Choroid plexus epithelial cell (primary cell): ENCODE measurements around the gene STH.

Experiments
- DNase-seq: peaks from one replicate; pipeline ENCODE4 v3.0.0-alpha.2; 2010; ENCODE audit warnings: low read depth
- H3K4me3 ChIP-seq: 2 replicates; pipeline ENCODE4 v1.5.1; 2011; ENCODE audit warnings: low read depth, mild to moderate bottlenecking, control low read depth, low read length, moderate library complexity
- TF ChIP-seq, protein P1 (sequence below): conservative IDR thresholded peaks from 2 replicates; pipeline ENCODE4 v1.5.1; 2011; ENCODE audit warnings: low read depth, mild to moderate bottlenecking, control low read depth, inconsistent platforms, low read length, moderate library complexity

Gene STH

DNA sequence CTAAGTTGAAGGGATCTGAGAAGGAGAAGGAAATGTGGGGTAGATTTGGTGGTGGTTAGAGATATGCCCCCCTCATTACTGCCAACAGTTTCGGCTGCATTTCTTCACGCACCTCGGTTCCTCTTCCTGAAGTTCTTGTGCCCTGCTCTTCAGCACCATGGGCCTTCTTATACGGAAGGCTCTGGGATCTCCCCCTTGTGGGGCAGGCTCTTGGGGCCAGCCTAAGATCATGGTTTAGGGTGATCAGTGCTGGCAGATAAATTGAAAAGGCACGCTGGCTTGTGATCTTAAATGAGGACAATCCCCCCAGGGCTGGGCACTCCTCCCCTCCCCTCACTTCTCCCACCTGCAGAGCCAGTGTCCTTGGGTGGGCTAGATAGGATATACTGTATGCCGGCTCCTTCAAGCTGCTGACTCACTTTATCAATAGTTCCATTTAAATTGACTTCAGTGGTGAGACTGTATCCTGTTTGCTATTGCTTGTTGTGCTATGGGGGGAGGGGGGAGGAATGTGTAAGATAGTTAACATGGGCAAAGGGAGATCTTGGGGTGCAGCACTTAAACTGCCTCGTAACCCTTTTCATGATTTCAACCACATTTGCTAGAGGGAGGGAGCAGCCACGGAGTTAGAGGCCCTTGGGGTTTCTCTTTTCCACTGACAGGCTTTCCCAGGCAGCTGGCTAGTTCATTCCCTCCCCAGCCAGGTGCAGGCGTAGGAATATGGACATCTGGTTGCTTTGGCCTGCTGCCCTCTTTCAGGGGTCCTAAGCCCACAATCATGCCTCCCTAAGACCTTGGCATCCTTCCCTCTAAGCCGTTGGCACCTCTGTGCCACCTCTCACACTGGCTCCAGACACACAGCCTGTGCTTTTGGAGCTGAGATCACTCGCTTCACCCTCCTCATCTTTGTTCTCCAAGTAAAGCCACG is 28.3 kb downstream of the STH start:
- H3K4me3 ChIP-seq, result no peak overlapping the region
- TF ChIP-seq, protein P1, sequence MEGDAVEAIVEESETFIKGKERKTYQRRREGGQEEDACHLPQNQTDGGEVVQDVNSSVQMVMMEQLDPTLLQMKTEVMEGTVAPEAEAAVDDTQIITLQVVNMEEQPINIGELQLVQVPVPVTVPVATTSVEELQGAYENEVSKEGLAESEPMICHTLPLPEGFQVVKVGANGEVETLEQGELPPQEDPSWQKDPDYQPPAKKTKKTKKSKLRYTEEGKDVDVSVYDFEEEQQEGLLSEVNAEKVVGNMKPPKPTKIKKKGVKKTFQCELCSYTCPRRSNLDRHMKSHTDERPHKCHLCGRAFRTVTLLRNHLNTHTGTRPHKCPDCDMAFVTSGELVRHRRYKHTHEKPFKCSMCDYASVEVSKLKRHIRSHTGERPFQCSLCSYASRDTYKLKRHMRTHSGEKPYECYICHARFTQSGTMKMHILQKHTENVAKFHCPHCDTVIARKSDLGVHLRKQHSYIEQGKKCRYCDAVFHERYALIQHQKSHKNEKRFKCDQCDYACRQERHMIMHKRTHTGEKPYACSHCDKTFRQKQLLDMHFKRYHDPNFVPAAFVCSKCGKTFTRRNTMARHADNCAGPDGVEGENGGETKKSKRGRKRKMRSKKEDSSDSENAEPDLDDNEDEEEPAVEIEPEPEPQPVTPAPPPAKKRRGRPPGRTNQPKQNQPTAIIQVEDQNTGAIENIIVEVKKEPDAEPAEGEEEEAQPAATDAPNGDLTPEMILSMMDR, result no peak
- DNase-seq, result no peak

DNA sequence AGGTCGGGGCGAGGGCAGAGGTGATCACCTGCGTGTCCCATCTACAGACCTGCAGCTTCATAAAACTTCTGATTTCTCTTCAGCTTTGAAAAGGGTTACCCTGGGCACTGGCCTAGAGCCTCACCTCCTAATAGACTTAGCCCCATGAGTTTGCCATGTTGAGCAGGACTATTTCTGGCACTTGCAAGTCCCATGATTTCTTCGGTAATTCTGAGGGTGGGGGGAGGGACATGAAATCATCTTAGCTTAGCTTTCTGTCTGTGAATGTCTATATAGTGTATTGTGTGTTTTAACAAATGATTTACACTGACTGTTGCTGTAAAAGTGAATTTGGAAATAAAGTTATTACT is 28.9 kb downstream of the STH start:
- TF ChIP-seq, protein P1, result no peak
- no peak overlapping the region for H3K4me3 ChIP-seq
- no peak for DNase-seq

DNA sequence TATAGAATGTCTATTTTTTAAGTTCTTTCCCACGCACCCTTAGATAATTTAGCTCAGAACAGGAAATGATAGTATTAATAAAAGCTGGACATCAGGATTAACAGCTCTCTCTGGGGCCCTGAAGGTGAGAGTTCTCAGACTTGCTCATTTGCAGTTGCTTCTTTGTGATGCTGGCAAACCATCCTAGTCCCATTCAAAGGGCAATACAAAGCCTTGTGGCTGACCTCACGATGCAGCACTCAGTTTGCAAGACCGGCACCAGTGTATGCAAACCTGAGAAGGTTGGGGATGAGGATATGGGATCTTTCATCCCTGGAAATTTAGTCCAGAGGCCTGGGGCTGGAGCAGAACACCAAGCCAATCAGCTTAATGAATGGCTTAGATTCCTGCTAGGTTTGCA is 29.3 kb downstream of the STH start:
- TF ChIP-seq, protein P1, result no peak
- no peak for DNase-seq

DNA sequence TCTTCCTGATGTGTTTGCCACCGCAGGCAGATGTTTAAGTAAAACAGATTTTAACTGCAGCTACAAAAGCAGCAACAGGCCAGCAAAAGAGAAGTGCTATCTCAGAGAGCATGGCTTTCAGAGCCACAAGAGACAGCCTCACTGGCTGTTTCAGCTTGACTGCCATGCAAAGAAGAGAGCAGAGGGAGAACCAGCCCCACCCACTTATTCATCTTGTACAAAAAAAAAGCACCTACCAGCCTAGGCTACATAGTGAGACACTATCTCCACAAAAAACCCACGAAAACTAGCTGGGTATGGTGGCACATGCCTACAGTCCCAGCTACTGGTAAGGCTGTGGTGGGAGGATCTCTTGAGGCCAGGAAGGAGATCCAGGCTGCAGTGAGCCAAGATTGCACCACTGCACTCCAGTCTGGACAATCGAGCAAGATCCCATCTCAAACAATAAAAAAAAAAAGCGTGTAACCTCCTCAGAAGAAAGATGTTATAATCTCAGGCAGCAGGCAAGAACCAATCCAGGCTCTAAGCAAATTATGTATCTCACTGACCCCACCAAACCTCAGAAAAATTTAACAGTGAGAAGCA is 30.0 kb downstream of the STH start:
- no peak for DNase-seq
- TF ChIP-seq, protein P1, result no peak

More for the DNA sequence above, 29.3 kb downstream of the STH start:
- H3K4me3 ChIP-seq, result no peak overlapping the region

DNA sequence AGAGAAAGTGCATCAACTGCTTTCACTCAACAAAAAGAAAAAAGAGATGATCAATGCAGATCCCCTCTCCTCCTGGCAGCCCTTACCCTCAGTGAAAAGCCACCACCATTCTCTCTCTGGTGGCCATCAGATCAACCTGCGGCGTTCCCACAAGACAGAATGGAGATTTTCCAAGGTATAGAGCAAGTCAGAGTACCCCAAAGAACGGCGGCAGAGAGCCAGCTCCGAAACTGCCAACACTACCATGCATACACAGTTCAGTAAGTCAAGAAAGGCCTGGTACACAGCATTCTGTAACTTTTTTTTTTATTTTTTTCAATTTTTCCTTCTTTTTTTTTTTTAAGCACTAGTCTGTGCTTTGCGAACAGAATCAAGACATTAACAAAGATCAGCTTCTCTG is 30.6 kb downstream of the STH start:
- DNase-seq, result no peak
- TF ChIP-seq, protein P1, result no peak
- H3K4me3 ChIP-seq, result no peak overlapping the region

More for the DNA sequence above, 30.0 kb downstream of the STH start:
- H3K4me3 ChIP-seq, result no peak overlapping the region

DNA sequence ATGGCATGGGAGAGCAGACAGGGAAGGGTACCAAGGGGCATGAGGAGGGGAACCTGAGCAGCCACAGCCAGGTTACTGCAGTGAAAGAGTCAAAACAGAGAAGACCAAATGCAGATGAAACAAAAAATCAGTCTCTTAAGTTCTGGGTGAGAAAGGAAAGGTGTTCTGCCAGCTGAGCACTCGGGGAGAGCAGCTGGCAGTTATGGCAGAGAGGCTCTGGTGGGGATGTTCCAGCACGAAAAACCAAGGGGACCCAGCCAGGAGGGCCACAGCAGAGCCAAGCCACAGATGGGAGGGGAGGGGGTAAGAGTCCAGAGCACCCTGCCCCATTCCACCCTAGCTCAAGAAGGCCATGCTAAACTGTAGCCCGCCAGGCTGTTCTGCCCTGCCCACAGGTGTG is 31.7 kb downstream of the STH start:
- no peak for DNase-seq
- H3K4me3 ChIP-seq, result no peak overlapping the region
- TF ChIP-seq, protein P1, result no peak
